ENCODE data around the gene DIS3L.
"Not testable (repeated sequence)": the region's sequence is repeated elsewhere in the genome, so short reads cannot be mapped to it uniquely, and the experiment has no call there.

The DIS3L gene

DNA sequence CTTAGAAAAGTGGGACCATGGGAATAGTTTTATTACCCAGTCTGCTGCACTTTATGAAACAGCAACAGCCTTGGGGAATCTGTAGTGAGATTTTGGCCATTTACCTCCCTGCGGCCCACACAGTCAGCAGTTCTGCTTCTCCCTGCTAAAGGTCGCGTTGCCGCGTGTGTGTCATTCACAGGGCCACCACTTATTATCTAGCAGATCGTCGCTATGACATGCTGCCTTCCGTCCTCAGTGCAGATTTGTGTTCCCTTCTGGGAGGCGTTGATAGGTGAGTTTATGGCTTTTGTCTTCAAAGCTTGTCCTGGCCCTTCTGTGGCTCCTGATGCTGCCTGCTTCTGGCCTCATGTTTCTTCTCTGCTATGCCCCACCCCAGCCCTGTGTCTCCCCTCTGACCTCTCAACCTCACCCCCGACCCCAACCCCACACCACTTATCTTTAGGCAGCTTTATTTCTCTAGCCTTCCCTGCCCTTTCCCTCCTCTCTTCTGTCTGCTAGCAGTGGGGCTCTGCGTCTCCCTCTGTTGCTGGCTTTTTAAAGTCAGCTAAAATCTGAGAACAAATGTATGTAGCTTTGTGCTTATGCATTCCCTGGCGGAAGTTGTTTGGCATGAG lies 30.1 kb downstream of the DIS3L start:
- no peak for DNase-seq

DNA sequence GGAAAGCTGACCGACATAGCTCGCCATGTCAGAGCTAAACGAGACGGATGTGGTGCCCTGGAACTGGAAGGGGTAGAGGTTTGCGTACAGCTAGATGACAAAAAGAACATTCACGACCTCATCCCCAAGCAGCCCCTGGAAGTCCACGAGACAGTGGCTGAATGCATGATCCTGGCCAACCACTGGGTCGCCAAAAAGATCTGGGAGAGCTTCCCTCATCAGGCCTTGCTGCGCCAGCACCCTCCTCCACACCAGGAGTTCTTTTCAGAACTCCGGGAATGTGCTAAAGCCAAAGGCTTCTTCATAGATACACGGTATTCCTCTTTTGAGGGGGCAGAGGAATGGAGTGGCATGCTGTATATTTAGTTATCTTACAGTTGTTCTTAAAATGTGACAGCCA lies 32.7 kb downstream of the DIS3L start:
- DNase-seq = no peak

DNA sequence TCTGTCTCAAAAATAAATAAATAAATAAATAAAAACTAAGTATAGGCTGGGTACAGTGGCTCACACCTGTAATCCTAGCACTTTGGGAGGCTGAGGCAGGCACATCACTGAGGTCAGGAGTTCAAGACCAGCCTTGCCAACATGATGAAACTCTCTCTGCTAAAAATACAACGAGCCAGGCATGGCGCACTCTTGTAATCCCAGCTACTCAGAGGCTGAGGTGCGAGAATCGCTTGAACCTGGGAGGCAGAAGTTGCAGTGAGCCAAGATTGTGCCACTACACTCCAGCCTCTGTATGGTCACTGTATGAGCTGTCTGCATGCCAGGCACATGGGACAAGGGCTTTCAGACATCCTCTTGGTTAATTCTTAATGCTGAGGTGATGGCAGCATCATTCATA lies 34.4 kb downstream of the DIS3L start:
- no peak for DNase-seq

DNA sequence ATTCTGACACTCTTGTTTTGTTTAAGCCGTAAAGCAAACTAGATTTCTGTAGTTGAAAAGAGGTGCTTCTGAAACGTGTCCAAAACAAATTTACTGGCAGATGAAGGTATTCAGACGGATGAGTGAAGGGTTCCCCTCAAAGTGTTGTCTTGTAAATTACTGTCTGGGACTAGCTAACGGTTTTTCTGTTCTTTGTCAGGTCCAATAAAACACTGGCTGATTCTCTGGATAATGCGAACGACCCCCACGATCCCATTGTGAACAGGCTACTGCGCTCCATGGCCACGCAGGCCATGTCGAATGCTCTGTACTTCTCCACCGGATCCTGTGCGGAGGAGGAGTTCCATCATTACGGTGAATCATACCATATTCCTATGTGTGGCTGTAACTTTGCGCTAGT lies 35.4 kb downstream of the DIS3L start:
- DNase-seq = no peak

DNA sequence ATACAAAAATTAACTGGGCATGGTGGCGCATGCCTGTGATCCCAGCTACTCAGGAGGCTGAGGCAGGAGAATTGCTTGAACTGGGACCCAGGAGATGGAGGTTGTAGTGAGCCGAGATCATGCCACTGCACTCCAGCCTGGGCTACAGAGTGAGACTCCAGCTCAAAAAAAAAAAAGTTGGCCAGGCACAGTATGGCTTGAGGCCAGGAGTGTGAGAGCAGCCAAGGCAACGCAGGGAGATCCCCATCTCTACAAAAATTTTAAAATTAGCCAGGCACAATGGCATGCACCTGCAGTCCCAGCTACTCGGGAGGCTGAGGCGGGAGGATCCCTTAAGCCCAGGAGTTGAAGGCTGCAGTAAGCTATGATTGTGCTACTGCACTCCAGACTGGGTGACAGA lies 55.2 kb downstream of the DIS3L start:
- not testable (repeated sequence) for DNase-seq

DNA sequence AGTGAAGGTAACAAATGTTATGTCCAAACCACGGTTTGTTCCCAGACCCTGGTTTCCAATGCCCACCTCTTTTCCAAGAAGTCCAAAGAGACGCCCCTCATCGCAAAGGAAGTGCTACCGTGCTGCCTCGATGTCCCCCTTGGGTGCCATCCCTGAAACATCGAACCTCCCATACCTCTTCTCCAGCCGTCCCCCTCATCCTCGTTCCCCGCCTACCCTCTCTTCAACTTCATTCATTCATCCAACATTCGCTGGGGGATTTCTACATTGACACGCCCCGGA lies 62.6 kb downstream of the DIS3L start:
- no peak for DNase-seq

DNA sequence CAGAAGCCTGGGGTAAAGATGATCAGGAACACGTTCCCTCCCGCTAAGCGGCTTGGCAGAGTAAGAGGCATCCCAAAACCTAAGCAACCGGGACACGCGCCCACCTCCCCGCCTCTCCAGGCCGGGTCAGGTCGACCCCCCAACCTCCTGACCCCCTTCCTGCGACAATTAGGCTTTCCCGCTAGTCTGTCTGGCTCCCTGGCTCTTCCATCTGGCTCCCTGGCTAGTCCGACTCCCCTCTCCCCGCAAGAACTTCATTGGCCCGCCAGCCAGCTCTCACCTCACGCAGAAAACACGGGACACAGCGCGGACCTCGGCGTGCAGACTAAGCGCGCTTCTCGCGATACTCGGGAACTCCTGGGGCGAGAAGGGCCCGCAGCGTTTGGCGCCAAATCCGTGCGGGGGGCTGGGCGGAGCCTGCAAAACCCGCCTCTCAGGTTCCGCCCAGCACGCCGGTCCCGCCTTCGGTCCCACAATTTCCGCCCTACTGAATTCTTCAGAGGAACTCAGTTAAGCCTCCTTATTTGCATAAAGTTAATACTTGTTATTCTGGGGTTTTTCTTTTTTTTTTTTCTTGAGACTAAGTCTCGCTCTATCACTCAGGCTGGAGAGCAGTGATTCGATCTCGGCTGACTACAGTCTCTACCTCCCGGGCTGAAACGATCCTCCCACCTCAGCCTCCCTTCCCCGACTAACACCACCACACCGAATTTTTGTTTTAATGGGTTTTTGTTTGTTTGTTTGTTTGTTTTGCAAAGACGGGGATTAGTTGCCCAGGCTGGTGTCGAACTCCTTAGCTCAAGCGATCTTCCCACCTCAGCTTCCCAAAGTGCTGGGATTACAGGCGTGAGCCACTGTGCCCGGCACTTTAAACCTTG lies 63.2 kb downstream of the DIS3L start, which contains the start of gene TIPIN:
TIPIN (minus strand) TSS at position 327 of the 878 bp plus-strand sequence. CDS start 3,738 bp downstream, outside the sequence.
- DNase-seq = peak; percentile 97

DNA sequence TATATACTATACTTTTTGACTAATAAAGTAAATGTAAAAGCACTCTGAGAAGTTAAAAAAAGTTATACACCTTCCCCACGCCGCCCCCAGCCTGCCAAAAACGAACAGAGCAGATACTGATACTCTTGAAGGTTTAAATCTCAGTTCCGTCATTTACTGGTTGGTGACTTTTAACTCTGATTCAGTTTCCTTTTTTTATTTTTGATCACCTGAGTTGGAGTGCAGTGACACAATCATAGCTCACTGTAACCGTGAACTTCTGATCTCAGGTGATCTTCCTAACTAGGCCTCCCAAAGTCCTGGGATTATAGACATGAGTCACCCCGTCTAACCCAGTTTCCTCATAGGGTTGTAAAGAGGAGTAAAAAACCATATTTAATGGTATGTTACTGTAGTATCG lies 66.4 kb downstream of the DIS3L start:
- no peak for DNase-seq

DNA sequence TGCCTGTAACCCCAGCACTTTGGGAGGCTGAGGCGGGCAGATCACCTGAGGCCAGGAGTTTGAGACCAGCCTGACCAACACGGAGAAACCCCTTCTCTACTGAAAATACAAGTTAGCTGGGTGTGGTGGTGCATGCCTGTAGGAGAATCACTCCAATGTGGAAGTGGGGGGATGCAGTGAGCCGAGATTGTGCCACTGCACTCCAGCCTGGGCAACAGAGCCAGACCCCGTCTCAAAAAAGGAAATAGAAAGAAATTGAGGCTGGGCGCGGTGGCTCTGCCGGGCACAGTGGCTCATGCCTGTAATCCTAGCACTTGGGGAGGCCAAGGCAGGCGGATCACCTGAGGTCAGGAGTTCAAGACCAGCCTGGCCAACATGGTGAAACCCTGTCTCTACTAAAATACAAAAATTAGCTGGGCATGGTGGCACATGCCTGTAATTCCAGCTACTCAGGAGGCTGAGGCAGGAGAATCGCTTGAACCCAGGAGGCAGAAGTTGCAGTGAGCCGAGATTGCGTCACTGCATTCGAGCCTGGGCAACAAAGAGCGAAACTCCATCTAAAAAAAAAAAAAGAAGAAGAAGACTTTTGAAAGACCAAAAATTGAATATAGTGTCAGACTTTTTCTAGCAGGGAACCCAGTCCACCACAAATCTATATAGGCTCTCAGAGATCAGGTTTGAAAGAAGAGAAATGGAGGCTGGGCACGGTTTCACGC lies 68.5 kb downstream of the DIS3L start:
- DNase-seq = not testable (repeated sequence)

DNA sequence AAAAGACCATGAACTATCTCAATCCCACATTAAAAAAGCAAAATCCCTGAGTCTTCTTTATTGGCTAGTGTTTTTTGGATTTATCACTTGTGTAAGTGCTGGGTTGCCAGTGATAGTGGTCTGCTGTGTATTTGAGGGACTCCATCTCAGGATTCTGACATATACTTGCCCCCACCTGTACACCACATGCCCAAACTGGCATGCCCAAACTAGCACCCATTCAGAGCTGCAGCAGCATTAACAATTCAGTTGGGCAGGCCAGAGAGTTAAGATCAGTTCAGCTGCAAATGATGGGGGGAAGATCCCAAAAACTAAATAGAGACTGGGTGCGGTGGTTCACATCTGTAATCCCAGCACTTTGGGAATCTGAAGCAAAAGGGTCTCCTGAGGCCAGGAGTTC lies 69.4 kb downstream of the DIS3L start:
- no peak for DNase-seq

DNA sequence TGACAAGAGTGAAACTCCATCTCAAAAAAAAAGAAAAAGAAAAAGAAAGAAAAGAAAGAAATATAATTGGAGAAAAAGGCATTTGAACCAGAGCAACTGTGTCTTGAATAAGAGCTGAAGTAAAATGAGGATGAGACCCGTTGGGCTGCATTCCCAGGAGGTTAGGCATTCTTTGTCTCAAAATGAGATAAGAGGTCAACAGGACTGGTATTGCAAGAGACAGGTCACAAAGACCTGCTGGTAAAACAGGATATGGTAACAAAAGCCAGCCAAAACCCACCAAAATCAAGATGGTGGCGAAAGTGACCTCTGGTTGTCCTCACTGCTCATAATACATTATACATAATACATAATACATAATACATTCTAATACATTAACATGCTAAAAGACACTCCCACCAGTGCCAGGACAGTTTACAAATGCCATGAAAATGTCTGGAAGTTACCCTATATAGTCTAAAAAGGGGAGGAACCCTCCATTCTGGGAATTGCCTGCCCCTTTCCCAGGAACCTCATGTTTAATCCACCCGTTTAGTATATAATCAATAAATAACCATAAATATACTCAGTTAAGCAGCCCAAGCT lies 71.7 kb downstream of the DIS3L start:
- DNase-seq = no peak

DNA sequence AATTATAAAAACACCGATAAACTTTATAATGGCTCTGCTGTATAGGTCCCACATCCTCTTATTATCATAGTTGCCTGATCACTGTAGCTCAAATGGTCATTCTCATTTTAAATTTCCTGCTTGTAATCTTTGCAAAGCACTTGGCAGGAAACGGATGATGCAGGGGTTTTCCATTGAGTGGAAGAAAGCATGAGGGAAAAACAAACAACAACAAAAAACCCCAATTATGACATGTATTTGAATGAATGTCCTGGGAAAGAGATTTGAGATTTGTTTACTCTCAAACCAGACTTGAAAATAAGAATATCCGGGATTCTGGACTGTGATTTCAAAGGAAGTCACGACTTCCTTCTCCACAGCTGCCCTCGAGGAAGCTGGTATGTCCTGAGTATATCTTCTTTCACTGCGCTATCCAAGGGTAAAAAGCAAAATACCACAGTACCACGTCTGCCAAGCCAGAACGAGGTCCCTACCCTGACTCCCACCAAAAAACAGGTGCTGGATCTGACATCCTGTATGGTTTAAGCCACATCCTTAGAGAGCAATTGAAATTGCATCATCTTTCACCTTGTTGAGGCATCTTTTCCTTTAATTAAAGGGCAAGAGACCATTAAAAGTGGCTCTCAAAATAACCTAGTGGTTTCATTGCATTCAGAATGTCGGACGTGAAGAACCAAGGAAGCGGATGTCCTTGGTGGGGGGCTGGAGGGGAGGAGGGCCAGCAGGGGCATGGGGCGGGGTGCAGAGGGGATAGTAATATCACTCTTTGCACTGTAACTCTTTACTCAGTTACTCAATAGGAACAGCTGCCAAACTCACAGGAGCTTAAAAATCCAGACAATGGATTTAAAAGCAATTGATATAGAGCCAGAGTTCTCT lies 76.6 kb downstream of the DIS3L start:
- DNase-seq = no peak

DNA sequence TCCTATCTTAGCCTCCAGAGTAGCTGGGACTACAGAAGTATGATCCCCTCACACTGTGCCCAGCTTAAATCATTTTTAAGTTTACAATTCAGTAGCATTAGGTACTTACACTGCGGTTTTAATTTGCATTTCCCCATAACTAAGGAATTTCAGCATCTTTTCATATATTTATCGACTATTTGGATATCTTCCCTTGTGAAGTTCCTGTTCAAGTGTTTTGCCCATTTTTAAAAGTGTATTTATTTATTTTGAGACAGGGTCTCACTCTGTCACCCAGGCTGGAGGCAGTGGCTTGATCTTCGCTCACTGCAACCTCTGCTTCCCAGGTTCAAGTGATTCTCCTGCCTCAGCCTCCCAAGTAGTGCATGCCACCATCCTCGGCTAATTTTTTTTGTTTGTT lies 80.8 kb downstream of the DIS3L start:
- no peak for DNase-seq

DNA sequence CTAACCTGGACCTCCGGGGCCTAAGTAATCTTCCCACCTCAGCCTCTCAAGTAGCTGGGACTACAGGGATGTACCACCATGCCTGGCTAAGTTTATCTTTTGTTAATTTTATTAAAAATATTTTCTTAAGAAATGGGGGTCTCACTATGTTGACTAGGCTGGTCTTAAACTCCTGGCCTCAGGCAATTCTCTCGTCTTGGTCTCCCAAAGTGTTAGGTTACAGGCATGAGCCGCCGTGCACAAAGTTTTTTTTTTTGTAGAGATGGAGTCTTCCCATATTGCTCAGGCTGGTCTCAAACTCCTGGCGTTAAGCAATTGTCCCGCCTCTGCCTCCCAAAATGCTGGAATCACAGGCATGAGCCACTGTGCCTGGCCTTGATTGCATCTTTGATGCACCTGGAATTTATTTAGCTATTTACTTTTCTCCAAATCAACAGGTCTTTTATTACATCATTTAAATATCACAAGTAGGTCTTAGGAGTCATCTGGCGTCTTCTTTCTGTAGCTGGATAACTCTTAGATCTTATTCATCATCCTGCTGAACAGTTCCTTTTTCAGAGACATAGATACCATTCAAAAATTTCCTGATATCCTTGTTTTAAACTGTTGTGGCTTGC lies 85.6 kb downstream of the DIS3L start:
- DNase-seq = no peak

DNA sequence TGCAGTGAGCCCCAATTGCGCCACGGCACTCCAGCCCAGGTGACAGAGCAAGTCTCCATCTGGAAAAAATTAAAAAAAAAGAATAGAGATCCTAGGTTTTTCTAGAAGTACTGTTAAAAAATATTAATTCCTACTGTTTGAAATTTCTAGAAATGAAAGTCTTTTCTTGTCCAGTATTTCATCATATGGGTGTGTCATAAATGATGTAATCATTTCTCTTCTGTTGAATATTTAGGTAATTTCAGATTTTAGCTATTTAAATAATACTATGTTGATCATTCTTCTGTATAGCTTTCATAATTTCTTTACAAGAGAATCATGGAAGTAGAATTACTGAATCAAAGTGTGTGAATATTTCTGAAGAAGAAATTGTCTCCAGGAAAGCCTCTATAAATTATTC lies 88.0 kb downstream of the DIS3L start:
- DNase-seq = not testable (repeated sequence)

Measured in stimulated activated CD4-positive, alpha-beta T cell treated with anti-CD3 and anti-CD28 coated beads, Interleukin-4, amount 100 ng/mL, for 1 hour (primary cell).